K562 (cell line): ENCODE results near the gene SPDYE6. TPM values are rescaled to one million over a fixed set of nuclear protein-coding genes. Genes with fewer than 3 reads are reported as not detected.

Experiments used
- CCNT2 ChIP-seq: IDR thresholded peaks from 2 replicates; pipeline ENCODE4 v1.6.1; 2011; ENCODE audit warnings: borderline replicate concordance, low read depth, mild to moderate bottlenecking, moderate library complexity, mixed read lengths, low read length; ENCODE audit not compliant: insufficient read length; ENCODE audit errors: extremely low read depth
- DEAF1 ChIP-seq: fragments of 450-650 bp; formaldehyde crosslinking; IDR thresholded peaks from 2 replicates; pipeline ENCODE4 v1.4.0; 2020; ENCODE audit warnings: mild to moderate bottlenecking, moderate library complexity
- GATAD2A ChIP-seq: fragments of 450-650 bp; IDR thresholded peaks from 2 replicates; pipeline ENCODE4 v1.6.1; 2017
- HDGF ChIP-seq: fragments of 450-650 bp; IDR thresholded peaks from 2 replicates; pipeline ENCODE4 v1.6.1; 2016
- MYC ChIP-seq, 2 experiments: fragments of 250-450 bp in 1 of 2; sonication (Bioruptor Pico) in 1 of 2; IDR thresholded peaks; 2 replicates each; pipeline versions ENCODE4 v1.5.1 to v1.6.1; 2012 to 2021; ENCODE audit warnings: low read depth in 2 of 2, borderline replicate concordance in 1 of 2, improper control_type of control experiment in 1 of 2, low read length in 1 of 2, mild to moderate bottlenecking in 1 of 2, moderate library complexity in 1 of 2
- MYNN ChIP-seq, 2 experiments: sonication (generic); formaldehyde crosslinking in 1 of 2; IDR thresholded peaks; 2 replicates each; pipeline versions ENCODE4 v1.5.0 to v1.6.1; 2016 to 2020; ENCODE audit warnings: antibody characterized with exemption in 1 of 2, missing genetic modification reagents in 1 of 2
- NCOR1 ChIP-seq: fragments of 450-650 bp; IDR thresholded peaks from 2 replicates; pipeline ENCODE4 v1.6.1; 2016; ENCODE audit warnings: mild to moderate bottlenecking, moderate library complexity
- NFIC ChIP-seq: fragments of 450-650 bp; IDR thresholded peaks from 2 replicates; pipeline ENCODE4 v1.6.1; 2017; ENCODE audit warnings: mild to moderate bottlenecking, inconsistent platforms
- PHF20 ChIP-seq: fragments of 450-650 bp; IDR thresholded peaks from 2 replicates; pipeline ENCODE4 v1.6.1; 2018; ENCODE audit not compliant: partially characterized antibody
- RBM22 ChIP-seq: fragments of 200-400 bp; formaldehyde crosslinking; IDR thresholded peaks from 2 replicates; pipeline ENCODE4 v1.6.1; 2018; ENCODE audit warnings: low read length, low read depth; ENCODE audit not compliant: poor library complexity, severe bottlenecking
- RFX7 ChIP-seq: fragments of 250-450 bp; sonication (Bioruptor Pico); IDR thresholded peaks from 2 replicates; pipeline ENCODE4 v1.5.1; 2021; ENCODE audit warnings: mild to moderate bottlenecking
- TFAP4 ChIP-seq: sonication (generic); formaldehyde crosslinking; IDR thresholded peaks from 2 replicates; pipeline ENCODE4 v1.8.0; 2022; ENCODE audit warnings: missing genetic modification reagents, mild to moderate bottlenecking, moderate library complexity, borderline replicate concordance
- U2AF2 ChIP-seq: fragments of 200-400 bp; formaldehyde crosslinking; optimal IDR thresholded peaks from 2 replicates; pipeline ENCODE3; 2017; ENCODE audit warnings: low read depth, mild to moderate bottlenecking, low read length
- ZNF408 ChIP-seq: fragments of 250-450 bp; sonication (Bioruptor Pico); IDR thresholded peaks from 2 replicates; pipeline ENCODE4 v1.4.0; 2020; ENCODE audit warnings: low read depth, mild to moderate bottlenecking, moderate library complexity
- ZNF644 ChIP-seq: fragments of 200-800 bp; sonication (Bioruptor generic); IDR thresholded peaks from 2 replicates; pipeline ENCODE4 v1.6.1; 2016; ENCODE audit warnings: low read depth, missing genetic modification characterization, missing compliant biosample characterization
- polyA plus RNA-seq, 8 experiments: library from polyadenylated mRNA; depleted of rRNA in 4 of 8; stranded (reverse) in 5 of 8; unstranded in 3 of 8; fragments of >200 nt; fragmentation: Nextera tagmentation in 2 of 8; fragmentation: Illumina TruSeq in 1 of 8; extraction: Ambion mirVana in 2 of 8; extraction: Trizol in 1 of 8; gene quantifications; 2 replicates each; pipeline versions ENCODE4 v1.2.1 to v1.2.3, GENCODE V29; 2011 to 2014; ENCODE audit warnings: inconsistent platforms in 1 of 8, missing spikeins in 1 of 8
- total RNA-seq, 7 experiments: library from RNA; depleted of rRNA in 6 of 7; stranded (reverse); fragments of >200 nt in 6 of 7; fragmentation: Illumina TruSeq in 2 of 7; extraction: Trizol in 2 of 7; gene quantifications; 2 replicates each; pipeline versions ENCODE4 v1.2.1 to v1.2.3, GENCODE V29; 2011 to 2021; ENCODE audit warnings: low replicate concordance in 1 of 7
- TF ChIP-seq, protein P1 (sequence below): fragments of 450-650 bp; IDR thresholded peaks from 2 replicates; pipeline ENCODE4 v1.6.1; 2014; ENCODE audit warnings: low read depth, mild to moderate bottlenecking, moderate library complexity, borderline replicate concordance
- TF ChIP-seq, protein P2 (sequence below), 2 experiments: IDR thresholded peaks; 2 replicates each; pipeline ENCODE4 v1.6.1; 2012; ENCODE audit warnings: improper control_type of control experiment in 2 of 2, low read depth in 2 of 2, low read length in 2 of 2, borderline replicate concordance in 1 of 2
- TF ChIP-seq, protein P3 (sequence below): sonication (generic); formaldehyde crosslinking; IDR thresholded peaks from 2 replicates; pipeline ENCODE4 v1.8.1; 2023; ENCODE audit warnings: mild to moderate bottlenecking, missing genetic modification reagents

The SPDYE6 gene
- total and polyA plus RNA-seq, 9 of the 15 experiments (the other 6 are each of a cell fraction or from before 2014, with no cell fraction given) = 0.24 to 0.35 TPM; not detected in 7

DNA sequence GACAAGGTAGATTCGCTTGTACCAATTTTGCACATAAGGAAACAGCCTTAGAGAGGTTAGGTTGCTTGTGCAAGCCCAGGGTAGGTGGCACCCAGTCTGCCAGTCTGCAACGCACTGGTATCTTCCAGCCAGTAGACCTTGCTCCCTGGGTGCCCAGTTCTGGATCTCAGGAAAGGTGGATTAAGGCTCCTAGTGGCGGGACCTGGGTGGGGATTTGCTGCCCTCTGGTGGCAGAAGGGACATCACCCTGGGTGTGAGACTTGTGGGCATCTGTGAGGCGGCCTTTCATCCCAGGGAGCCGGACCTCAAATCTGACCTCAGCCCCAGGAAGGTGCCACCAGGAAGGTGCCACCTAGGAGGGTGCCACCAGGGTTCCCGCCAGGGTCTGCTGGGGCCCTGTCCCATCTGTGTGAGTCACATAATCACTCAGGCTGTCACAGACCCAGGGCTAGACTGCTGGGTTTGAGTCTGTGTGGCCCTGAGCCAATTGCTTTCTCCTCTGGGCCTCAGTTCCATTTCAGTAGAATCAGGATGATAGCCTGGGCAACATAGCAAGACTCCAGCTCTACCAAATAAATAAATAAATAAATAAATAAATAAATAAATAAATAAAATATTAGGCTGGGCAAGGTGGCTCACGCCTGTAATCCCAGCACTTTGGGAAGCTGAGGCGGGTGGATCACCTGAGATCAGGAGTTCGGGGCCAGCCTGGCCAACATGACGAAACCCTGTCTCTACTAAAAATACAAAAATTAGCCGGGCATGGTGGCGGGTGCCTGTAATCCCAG, 34.6 kb upstream of the SPDYE6 start (continued):
- TF ChIP-seq, protein P1, sequence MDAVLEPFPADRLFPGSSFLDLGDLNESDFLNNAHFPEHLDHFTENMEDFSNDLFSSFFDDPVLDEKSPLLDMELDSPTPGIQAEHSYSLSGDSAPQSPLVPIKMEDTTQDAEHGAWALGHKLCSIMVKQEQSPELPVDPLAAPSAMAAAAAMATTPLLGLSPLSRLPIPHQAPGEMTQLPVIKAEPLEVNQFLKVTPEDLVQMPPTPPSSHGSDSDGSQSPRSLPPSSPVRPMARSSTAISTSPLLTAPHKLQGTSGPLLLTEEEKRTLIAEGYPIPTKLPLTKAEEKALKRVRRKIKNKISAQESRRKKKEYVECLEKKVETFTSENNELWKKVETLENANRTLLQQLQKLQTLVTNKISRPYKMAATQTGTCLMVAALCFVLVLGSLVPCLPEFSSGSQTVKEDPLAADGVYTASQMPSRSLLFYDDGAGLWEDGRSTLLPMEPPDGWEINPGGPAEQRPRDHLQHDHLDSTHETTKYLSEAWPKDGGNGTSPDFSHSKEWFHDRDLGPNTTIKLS = no peak
- TF ChIP-seq TFAP4 (CRISPR knock-in tag) (0 out of 2 replicates have a peak, but pooled peaks have one; percentile 46), NFIC (no peak), PHF20 (no peak), RBM22 (no peak), CCNT2 (no peak), ZNF644 (tag) (no peak), NCOR1 (no peak), ZNF408 (no peak), U2AF2 (no peak), RFX7 (no peak), MYNN (IDR thresholded peaks at IDR 0.05) (peak; percentile 48; the same call in 1 of the 2 replicates), MYNN (CRISPR knock-in tag; IDR thresholded peaks at IDR 0.05) (no peak), HDGF (peak; percentile 66; the same call in 1 of the 2 replicates), MYC (IDR thresholded peaks at IDR 0.05; ENCODE audit: low read depth, low read length) (no peak), MYC (CRISPR knock-in tag; IDR thresholded peaks at IDR 0.05; ENCODE audit: borderline replicate concordance, low read depth) (no peak), DEAF1 (CRISPR knock-in tag) (peak; percentile 51), GATAD2A (no peak)
- TF ChIP-seq, protein P2, sequence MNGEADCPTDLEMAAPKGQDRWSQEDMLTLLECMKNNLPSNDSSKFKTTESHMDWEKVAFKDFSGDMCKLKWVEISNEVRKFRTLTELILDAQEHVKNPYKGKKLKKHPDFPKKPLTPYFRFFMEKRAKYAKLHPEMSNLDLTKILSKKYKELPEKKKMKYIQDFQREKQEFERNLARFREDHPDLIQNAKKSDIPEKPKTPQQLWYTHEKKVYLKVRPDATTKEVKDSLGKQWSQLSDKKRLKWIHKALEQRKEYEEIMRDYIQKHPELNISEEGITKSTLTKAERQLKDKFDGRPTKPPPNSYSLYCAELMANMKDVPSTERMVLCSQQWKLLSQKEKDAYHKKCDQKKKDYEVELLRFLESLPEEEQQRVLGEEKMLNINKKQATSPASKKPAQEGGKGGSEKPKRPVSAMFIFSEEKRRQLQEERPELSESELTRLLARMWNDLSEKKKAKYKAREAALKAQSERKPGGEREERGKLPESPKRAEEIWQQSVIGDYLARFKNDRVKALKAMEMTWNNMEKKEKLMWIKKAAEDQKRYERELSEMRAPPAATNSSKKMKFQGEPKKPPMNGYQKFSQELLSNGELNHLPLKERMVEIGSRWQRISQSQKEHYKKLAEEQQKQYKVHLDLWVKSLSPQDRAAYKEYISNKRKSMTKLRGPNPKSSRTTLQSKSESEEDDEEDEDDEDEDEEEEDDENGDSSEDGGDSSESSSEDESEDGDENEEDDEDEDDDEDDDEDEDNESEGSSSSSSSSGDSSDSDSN (IDR thresholded peaks at IDR 0.05; ENCODE audit: borderline replicate concordance in 1 of 2, low read depth in 2 of 2, low read length in 2 of 2) = no peak
- TF ChIP-seq, protein P3, sequence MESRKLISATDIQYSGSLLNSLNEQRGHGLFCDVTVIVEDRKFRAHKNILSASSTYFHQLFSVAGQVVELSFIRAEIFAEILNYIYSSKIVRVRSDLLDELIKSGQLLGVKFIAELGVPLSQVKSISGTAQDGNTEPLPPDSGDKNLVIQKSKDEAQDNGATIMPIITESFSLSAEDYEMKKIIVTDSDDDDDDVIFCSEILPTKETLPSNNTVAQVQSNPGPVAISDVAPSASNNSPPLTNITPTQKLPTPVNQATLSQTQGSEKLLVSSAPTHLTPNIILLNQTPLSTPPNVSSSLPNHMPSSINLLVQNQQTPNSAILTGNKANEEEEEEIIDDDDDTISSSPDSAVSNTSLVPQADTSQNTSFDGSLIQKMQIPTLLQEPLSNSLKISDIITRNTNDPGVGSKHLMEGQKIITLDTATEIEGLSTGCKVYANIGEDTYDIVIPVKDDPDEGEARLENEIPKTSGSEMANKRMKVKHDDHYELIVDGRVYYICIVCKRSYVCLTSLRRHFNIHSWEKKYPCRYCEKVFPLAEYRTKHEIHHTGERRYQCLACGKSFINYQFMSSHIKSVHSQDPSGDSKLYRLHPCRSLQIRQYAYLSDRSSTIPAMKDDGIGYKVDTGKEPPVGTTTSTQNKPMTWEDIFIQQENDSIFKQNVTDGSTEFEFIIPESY (CRISPR knock-in tag) = peak; percentile 92
